H9 (cell line): ENCODE data around the gene ADARB2. TPM values are rescaled to one million over a fixed set of nuclear protein-coding genes. Genes with fewer than 3 reads are reported as not detected.

Experiments used
- DNase-seq: peaks from one replicate; pipeline ENCODE4 v3.0.0-alpha.2; 2017
- H2AFZ ChIP-seq: one replicate; pipeline ENCODE4 v1.6.1; 2013; ENCODE audit warnings: mild to moderate bottlenecking, low read length, control low read depth, moderate library complexity
- H2AK5ac ChIP-seq: 2 replicates; pipeline ENCODE4 v1.6.1; 2013; ENCODE audit warnings: low read length, control low read depth, mixed read lengths; ENCODE audit not compliant: insufficient read length
- H2BK120ac ChIP-seq: one replicate; pipeline ENCODE4 v1.6.1; 2013; ENCODE audit warnings: low read depth, mild to moderate bottlenecking, low read length, control low read depth, inconsistent platforms; ENCODE audit not compliant: poor library complexity, severe bottlenecking
- H2BK12ac ChIP-seq: 2 replicates; pipeline ENCODE4 v1.6.1; 2013; ENCODE audit warnings: low read length, control low read depth, mixed read lengths, low read depth; ENCODE audit not compliant: insufficient read length
- H2BK15ac ChIP-seq: 2 replicates; pipeline ENCODE4 v1.6.1; 2013; ENCODE audit warnings: low read depth, low read length, control low read depth
- H2BK20ac ChIP-seq: one replicate; pipeline ENCODE4 v1.6.1; 2013; ENCODE audit warnings: low read depth, mild to moderate bottlenecking, low read length, control low read depth, inconsistent platforms; ENCODE audit not compliant: poor library complexity, severe bottlenecking
- H2BK5ac ChIP-seq: 2 replicates; pipeline ENCODE4 v1.6.1; 2013; ENCODE audit warnings: low read length, control low read depth, mixed read lengths; ENCODE audit not compliant: insufficient read length
- H3K14ac ChIP-seq: 2 replicates; pipeline ENCODE4 v1.6.1; 2013; ENCODE audit warnings: low read length, control low read depth; ENCODE audit not compliant: insufficient read depth
- H3K18ac ChIP-seq: 2 replicates; pipeline ENCODE4 v1.6.1; 2013; ENCODE audit warnings: low read depth, mild to moderate bottlenecking, mixed read lengths, low read length, control low read depth; ENCODE audit not compliant: insufficient read length
- H3K23ac ChIP-seq: 2 replicates; pipeline ENCODE4 v1.6.1; 2013; ENCODE audit warnings: low read length, control low read depth, mixed read lengths, low read depth; ENCODE audit not compliant: insufficient read length
- H3K23me2 ChIP-seq: 2 replicates; pipeline ENCODE4 v1.6.1; 2013; ENCODE audit warnings: low read depth, mild to moderate bottlenecking, mixed read lengths, low read length, control low read depth; ENCODE audit not compliant: insufficient read length, poor library complexity, severe bottlenecking
- H3K27ac ChIP-seq: 2 replicates; pipeline ENCODE4 v1.5.1; 2013; ENCODE audit warnings: low read length, control low read depth, mixed read lengths, low read depth; ENCODE audit not compliant: insufficient read length
- H3K27me3 ChIP-seq: 2 replicates; pipeline ENCODE4 v1.6.1; 2013; ENCODE audit warnings: low read length, control low read depth, inconsistent platforms; ENCODE audit not compliant: insufficient read depth
- H3K4ac ChIP-seq: 2 replicates; pipeline ENCODE4 v1.6.1; 2013; ENCODE audit warnings: low read depth, mild to moderate bottlenecking, control low read depth, inconsistent platforms, low read length, moderate library complexity
- H3K4me1 ChIP-seq: 2 replicates; pipeline ENCODE4 v1.6.1; 2013; ENCODE audit warnings: low read length, control low read depth, inconsistent platforms; ENCODE audit not compliant: insufficient read depth
- H3K4me2 ChIP-seq: 2 replicates; pipeline ENCODE4 v1.6.1; 2013; ENCODE audit warnings: low read length, control low read depth, mixed read lengths; ENCODE audit not compliant: insufficient read length, insufficient read depth
- H3K56ac ChIP-seq: 2 replicates; pipeline ENCODE4 v1.6.1; 2013; ENCODE audit warnings: low read depth, mild to moderate bottlenecking, mixed read lengths, low read length, control low read depth; ENCODE audit not compliant: insufficient read length
- H3K79me1 ChIP-seq: 2 replicates; pipeline ENCODE4 v1.6.1; 2013; ENCODE audit warnings: low read depth, mild to moderate bottlenecking, moderate library complexity, low read length, control low read depth, inconsistent platforms; ENCODE audit not compliant: insufficient read depth, poor library complexity, severe bottlenecking
- H3K79me2 ChIP-seq: 2 replicates; pipeline ENCODE4 v1.6.1; 2013; ENCODE audit warnings: low read length, control low read depth, inconsistent platforms; ENCODE audit not compliant: insufficient read depth
- H3K9ac ChIP-seq: 2 replicates; pipeline ENCODE4 v1.6.1; 2013; ENCODE audit warnings: low read length, control low read depth, mixed read lengths; ENCODE audit not compliant: insufficient read length; ENCODE audit errors: extremely low read depth
- H3K9me3 ChIP-seq: one replicate; pipeline ENCODE4 v1.6.1; 2013; ENCODE audit warnings: low read depth, low read length, inconsistent platforms; ENCODE audit not compliant: control insufficient read depth
- H3T11ph ChIP-seq: one replicate; pipeline ENCODE4 v1.6.1; 2013; ENCODE audit warnings: mild to moderate bottlenecking, low read length, control low read depth, inconsistent platforms
- H4K20me1 ChIP-seq: one replicate; pipeline ENCODE4 v1.6.1; 2013; ENCODE audit not compliant: control insufficient read depth, insufficient read length, insufficient read depth
- H4K5ac ChIP-seq: 2 replicates; pipeline ENCODE4 v1.6.1; 2013; ENCODE audit warnings: low read depth, mild to moderate bottlenecking, mixed read lengths, low read length, control low read depth; ENCODE audit not compliant: insufficient read length
- H4K8ac ChIP-seq: replicated peaks from 2 replicates; pipeline ENCODE4 v1.6.1; 2013; ENCODE audit warnings: low read length, control low read depth, mixed read lengths, low read depth; ENCODE audit not compliant: insufficient read length
- H4K91ac ChIP-seq: 2 replicates; pipeline ENCODE4 v1.6.1; 2013; ENCODE audit warnings: low read depth, mild to moderate bottlenecking, moderate library complexity, mixed read lengths, low read length, control low read depth; ENCODE audit not compliant: insufficient read length
- H3K27ac Mint-ChIP-seq, 3 experiments: 2 replicates in 2 of 3; 3 replicates in 1 of 3; pipeline ENCODE4 v1.8.0; 2020 to 2021; ENCODE audit warnings: mixed read lengths in 3 of 3, mild to moderate bottlenecking in 1 of 3, moderate library complexity in 1 of 3
- H3K27me3 Mint-ChIP-seq: 2 replicates; pipeline ENCODE4 v1.8.0; 2021; ENCODE audit warnings: low read depth, mild to moderate bottlenecking, moderate library complexity, mixed read lengths
- H3K36me3 Mint-ChIP-seq, 3 experiments: 2 replicates in 2 of 3; 3 replicates in 1 of 3; pipeline ENCODE4 v1.8.0; 2020 to 2021; ENCODE audit warnings: low read depth in 3 of 3, mixed read lengths in 3 of 3; ENCODE audit not compliant: insufficient read depth in 1 of 3
- H3K4me1 Mint-ChIP-seq, 2 experiments: 2 replicates each; pipeline ENCODE4 v1.8.0; 2020; ENCODE audit warnings: mixed read lengths in 2 of 2
- H3K4me3 Mint-ChIP-seq, 2 experiments: 2 replicates in 1 of 2; 3 replicates in 1 of 2; pipeline ENCODE4 v1.8.0; 2020 to 2021; ENCODE audit warnings: mild to moderate bottlenecking in 2 of 2, mixed read lengths in 2 of 2, moderate library complexity in 1 of 2
- H3K9me3 Mint-ChIP-seq, 2 experiments: 2 replicates in 1 of 2; 3 replicates in 1 of 2; pipeline ENCODE4 v1.8.0; 2020; ENCODE audit warnings: mild to moderate bottlenecking in 2 of 2, mixed read lengths in 2 of 2, moderate library complexity in 1 of 2
- CTCF ChIP-seq: fragments of 200-600 bp; sonication (generic); conservative IDR thresholded peaks from 3 replicates; pipeline ENCODE4 v1.8.0; 2021; ENCODE audit warnings: antibody characterized with exemption, mild to moderate bottlenecking
- WGBS: extraction: QIAGEN DNeasy Blood & Tissue Kit; methylation state at CpG from one replicate; pipeline ENCODE4 v1.1.7; 2013; ENCODE audit warnings: missing lambda C conversion rate, low lambda C conversion rate, mixed read lengths; ENCODE audit not compliant: insufficient read length; ENCODE audit errors: extremely low coverage; 5-methylcytosine and 5-hydroxymethylcytosine counted together
- total RNA-seq: library from RNA; stranded (reverse); gene quantifications from 2 replicates; pipeline ENCODE4 v1.2.1, GENCODE V29; 2021

The ADARB2 gene
- total RNA-seq, 1 experiment from 2014 or later, result 0.87 TPM

GRCh38 chr10:1451941-1452340 lies 285.4 kb downstream of the ADARB2 start:
- Histone ChIP-seq H3K27me3 (no peaks in the 10 kb centered on the region), H3K18ac (no peak overlapping the region), H3K23ac (no peak overlapping the region), H3K9me3 (no peaks in the 10 kb centered on the region), H3K9ac (no peak overlapping the region), H3K4me2 (no peak overlapping the region), H2BK5ac (no peak overlapping the region), H4K20me1 (no peaks in the 10 kb centered on the region), H2BK12ac (no peak overlapping the region), H2BK15ac (no peak overlapping the region), H3K4me1 (peaks cover 10% of the 10 kb centered on the region; the same call in 1 of the 2 replicates), H3K23me2 (no peaks in the 10 kb centered on the region), H3K4ac (no peak overlapping the region), H3T11ph (no peak overlapping the region), H4K8ac (no peak overlapping the region), H3K56ac (no peak overlapping the region), H3K79me1 (no peaks in the 10 kb centered on the region), H4K5ac (no peak overlapping the region), H3K79me2 (no peaks in the 10 kb centered on the region), H4K91ac (no peak overlapping the region), H2AK5ac (no peak overlapping the region), H2AFZ (no peak overlapping the region), H2BK20ac (no peak overlapping the region), H2BK120ac (no peak overlapping the region), H3K27ac (no peak overlapping the region), H3K14ac (no peak overlapping the region)
- Mint-ChIP-seq H3K9me3 (no peaks in the 10 kb centered on the region), H3K27ac (no peak overlapping the region; a peak in 1 of 7 replicates), H3K4me3 (no peak overlapping the region), H3K36me3 (peaks cover 0 to 2% (median 2%) of the 10 kb centered on the region in 3 experiments; a peak in 4 of 7 replicates), H3K4me1 (peaks cover 13 to 20% of the 10 kb centered on the region in 2 experiments), H3K27me3 (peaks cover 1% of the 10 kb centered on the region)
- TF ChIP-seq CTCF, result no peak
- WGBS, result no CpG with 5 or more reads among the region's 7 CpGs
- no peak for DNase-seq
